ENCODE results near the gene SMG6. TPM values are rescaled to one million over a fixed set of nuclear protein-coding genes. Genes with fewer than 3 reads are reported as not detected.
"Not testable (repeated sequence)": the region's sequence is repeated elsewhere in the genome, so short reads cannot be mapped to it uniquely, and the experiment has no call there.

The SMG6 gene
- polyA plus RNA-seq, 3 donors, result 31.1 to 36.1 (median 32.9) TPM

GRCh38 chr17:2155573-2155972 lies 148.0 kb downstream of the SMG6 start:
- no peak for DNase-seq (ENCODE audit: low read depth in 3 of 3, low spot score in 2 of 3)

GRCh38 chr17:2151358-2152033 lies 152.1 kb downstream of the SMG6 start:
- no peak for DNase-seq (ENCODE audit: low read depth in 3 of 3, low spot score in 2 of 3)

- DNase-seq (ENCODE audit: low read depth in 3 of 3, low spot score in 2 of 3), result no peak
Measured at GRCh38 chr17:2150806-2151205, 152.8 kb downstream of the SMG6 start.

GRCh38 chr17:2149934-2150333 lies 153.7 kb downstream of the SMG6 start:
- DNase-seq (ENCODE audit: low read depth in 3 of 3, low spot score in 2 of 3), result no peak

GRCh38 chr17:2146132-2146871 lies 157.3 kb downstream of the SMG6 start:
- no peak for DNase-seq (ENCODE audit: low read depth in 3 of 3, low spot score in 2 of 3)

GRCh38 chr17:2144701-2145100 lies 158.9 kb downstream of the SMG6 start:
- DNase-seq (ENCODE audit: low read depth in 3 of 3, low spot score in 2 of 3), result no peak

- no peak for DNase-seq (ENCODE audit: low read depth in 3 of 3, low spot score in 2 of 3)
Measured at GRCh38 chr17:2143332-2143731, 160.3 kb downstream of the SMG6 start.

GRCh38 chr17:2142682-2143081 lies 160.9 kb downstream of the SMG6 start:
- DNase-seq (ENCODE audit: low read depth in 3 of 3, low spot score in 2 of 3), result not testable (repeated sequence)

GRCh38 chr17:2140683-2141082 lies 162.9 kb downstream of the SMG6 start:
- DNase-seq (ENCODE audit: low read depth in 3 of 3, low spot score in 2 of 3), result no peak

- peak in 1 of 3 donors; percentile 50 for DNase-seq (ENCODE audit: low read depth in 3 of 3, low spot score in 2 of 3)
Measured at GRCh38 chr17:2138761-2139160, 164.8 kb downstream of the SMG6 start.

- DNase-seq (ENCODE audit: low read depth in 3 of 3, low spot score in 2 of 3), result no peak
Measured at GRCh38 chr17:2138318-2138717, 165.3 kb downstream of the SMG6 start.

GRCh38 chr17:2137342-2138098 lies 166.1 kb downstream of the SMG6 start:
- DNase-seq (ENCODE audit: low read depth in 3 of 3, low spot score in 2 of 3), result no peak

GRCh38 chr17:2136241-2136640 lies 167.3 kb downstream of the SMG6 start:
- DNase-seq (ENCODE audit: low read depth in 3 of 3, low spot score in 2 of 3), result no peak

- DNase-seq (ENCODE audit: low read depth in 3 of 3, low spot score in 2 of 3), result no peak
Measured at GRCh38 chr17:2128011-2128410, 175.6 kb downstream of the SMG6 start.

GRCh38 chr17:2125013-2125535 lies 178.5 kb downstream of the SMG6 start:
- DNase-seq (ENCODE audit: low read depth in 3 of 3, low spot score in 2 of 3), result no peak

GRCh38 chr17:2124391-2124790 lies 179.2 kb downstream of the SMG6 start:
- DNase-seq (ENCODE audit: low read depth in 3 of 3, low spot score in 2 of 3), result no peak

GRCh38 chr17:2123375-2124251 lies 180.0 kb downstream of the SMG6 start:
- no peak for DNase-seq (ENCODE audit: low read depth in 3 of 3, low spot score in 2 of 3)

GRCh38 chr17:2122641-2123302 lies 180.8 kb downstream of the SMG6 start:
- DNase-seq (ENCODE audit: low read depth in 3 of 3, low spot score in 2 of 3), result no peak

GRCh38 chr17:2120586-2121335 lies 182.8 kb downstream of the SMG6 start:
- DNase-seq (ENCODE audit: low read depth in 3 of 3, low spot score in 2 of 3), result no peak
